GM18868 (cell line): ENCODE measurements around the gene CADPS.

Experiments
- ATAC-seq: cut with Tn5 transposase; IDR thresholded peaks from one replicate; pipeline ENCODE4 v1.9.1; 2021; ENCODE audit warnings: mild to moderate bottlenecking, moderate library complexity; ENCODE audit not compliant: unreplicated experiment

The CADPS gene

GRCh38 chr3:62874711-62875557, at the start of gene CADPS:
Gene CADPS, minus strand, starts transcription at chr3:62875416. Its CDS starts 387 bp downstream, at chr3:62875029.
- ATAC-seq, result no peak

GRCh38 chr3:62923066-62923465, 47.9 kb upstream of the CADPS start:
- ATAC-seq, result no peak

DNA sequence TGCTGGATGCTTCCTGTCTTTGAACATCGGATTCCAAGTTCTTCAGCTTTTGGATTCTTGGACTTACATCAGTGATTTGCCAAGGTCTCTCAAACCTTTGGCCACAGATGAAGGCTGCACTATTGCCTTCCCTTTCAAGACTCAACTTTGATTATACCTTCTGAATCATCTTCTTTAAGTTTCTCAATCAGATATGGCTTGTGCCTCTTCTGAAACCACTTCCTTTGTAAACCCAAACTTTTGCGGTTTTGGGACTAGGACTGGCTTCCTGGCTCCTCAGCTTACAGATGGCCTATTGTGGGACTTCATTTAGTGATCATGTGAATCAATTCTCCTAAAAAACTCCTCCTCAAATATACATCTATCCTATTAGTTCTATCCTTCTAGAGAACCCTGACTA, 47.1 kb upstream of the CADPS start:
- ATAC-seq, result no peak

DNA sequence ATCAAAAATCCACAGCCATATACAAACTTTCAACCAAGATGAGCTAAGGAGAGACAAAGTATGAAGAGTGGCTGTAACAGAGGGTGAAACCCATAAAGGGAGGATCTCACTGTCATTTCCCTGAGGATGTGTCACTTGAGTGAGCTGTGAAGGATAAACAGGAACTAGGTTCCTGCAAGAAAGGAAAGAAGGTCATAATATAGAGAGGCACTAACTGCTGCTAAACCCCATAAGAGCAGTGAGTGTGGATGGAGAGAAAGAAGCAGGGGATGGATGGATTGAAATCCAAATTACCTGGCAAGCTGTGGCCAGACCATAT, 45.2 kb upstream of the CADPS start:
- ATAC-seq, result no peak

GRCh38 chr3:62919784-62920465, 44.7 kb upstream of the CADPS start:
- no peak for ATAC-seq

GRCh38 chr3:62918777-62919176, 43.6 kb upstream of the CADPS start:
- ATAC-seq, result no peak

DNA sequence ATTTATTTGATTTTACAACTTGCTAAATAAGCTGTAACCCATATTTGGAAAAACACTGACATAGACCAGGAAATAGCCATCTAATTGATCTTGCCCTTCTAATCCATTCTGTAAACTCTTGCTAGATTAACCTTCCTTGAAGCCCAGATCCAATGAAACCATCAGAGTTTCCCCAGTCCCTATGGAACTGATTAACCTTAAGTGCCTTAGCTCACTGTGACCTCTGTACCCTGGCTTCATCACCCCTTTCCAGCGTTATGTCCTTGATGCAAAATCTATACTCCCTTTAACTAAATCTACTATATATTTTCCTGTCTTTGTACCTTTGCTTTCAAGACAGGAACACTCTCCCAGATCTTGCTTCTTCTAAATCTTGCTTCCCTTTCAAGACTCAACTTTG, 42.9 kb upstream of the CADPS start:
- ATAC-seq, result no peak

- ATAC-seq, result no peak
Measured at GRCh38 chr3:62911526-62911925, 36.3 kb upstream of the CADPS start.

DNA sequence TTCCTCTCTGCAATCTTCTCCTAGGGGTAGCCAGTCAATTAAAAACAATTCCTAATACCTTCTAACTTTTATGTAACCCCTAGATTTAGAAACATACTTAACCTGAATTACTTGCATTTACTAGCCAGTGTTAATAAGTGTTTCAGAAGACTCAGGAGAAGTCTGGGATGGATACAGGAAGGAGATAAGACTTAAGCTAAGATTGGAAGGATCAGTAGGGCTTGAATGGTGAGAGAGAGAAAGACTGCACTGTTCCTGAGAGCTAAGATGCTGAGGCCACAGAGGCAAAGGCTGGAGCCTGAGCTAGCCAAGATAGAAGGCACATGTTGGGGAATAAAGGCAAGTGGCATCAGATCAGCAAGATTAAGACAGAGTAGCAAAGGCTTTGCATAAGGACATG, 30.1 kb upstream of the CADPS start:
- no peak for ATAC-seq

GRCh38 chr3:62898530-62899496, 23.6 kb upstream of the CADPS start:
- no peak for ATAC-seq

GRCh38 chr3:62895901-62896300, 20.7 kb upstream of the CADPS start:
- ATAC-seq, result no peak

DNA sequence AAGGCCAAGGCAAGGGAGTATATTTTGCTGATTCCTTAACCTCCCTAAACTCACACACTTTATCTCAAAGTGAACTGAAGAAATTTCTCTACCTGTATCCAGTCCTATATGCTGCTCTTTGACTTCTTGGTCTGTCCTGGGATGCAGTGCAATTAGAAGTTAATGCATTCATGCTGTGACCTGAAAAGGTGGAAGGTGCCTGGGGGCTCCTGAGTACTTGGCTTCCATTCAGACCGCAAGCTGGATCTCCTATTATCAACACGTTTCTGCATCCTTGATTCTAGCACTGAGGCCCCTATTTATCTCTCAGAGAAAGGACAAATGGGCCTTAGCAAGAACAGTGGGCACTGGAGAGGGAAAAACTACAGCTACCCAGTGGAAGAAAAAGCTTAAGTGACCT, 17.7 kb upstream of the CADPS start:
- ATAC-seq, result no peak

DNA sequence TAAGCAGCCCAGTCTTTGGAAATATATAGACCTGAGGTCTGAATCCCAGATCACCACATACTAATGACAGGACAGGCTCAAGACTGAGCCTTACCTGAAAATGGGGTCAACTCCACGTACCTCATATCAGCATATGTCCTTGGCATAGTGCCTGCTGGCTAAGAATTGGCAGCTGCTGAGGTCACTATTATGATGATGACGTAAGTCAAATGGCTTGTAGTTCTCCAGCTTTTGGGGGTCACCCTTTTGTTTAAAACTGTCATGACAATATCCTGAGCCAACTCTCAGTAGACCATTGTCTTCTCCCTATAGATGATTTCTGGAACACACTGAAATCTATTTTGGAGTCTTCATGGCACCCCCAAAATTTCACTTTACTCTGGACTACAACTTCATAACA, 16.8 kb upstream of the CADPS start:
- no peak for ATAC-seq

GRCh38 chr3:62888778-62889177, 13.6 kb upstream of the CADPS start:
- ATAC-seq, result no peak

DNA sequence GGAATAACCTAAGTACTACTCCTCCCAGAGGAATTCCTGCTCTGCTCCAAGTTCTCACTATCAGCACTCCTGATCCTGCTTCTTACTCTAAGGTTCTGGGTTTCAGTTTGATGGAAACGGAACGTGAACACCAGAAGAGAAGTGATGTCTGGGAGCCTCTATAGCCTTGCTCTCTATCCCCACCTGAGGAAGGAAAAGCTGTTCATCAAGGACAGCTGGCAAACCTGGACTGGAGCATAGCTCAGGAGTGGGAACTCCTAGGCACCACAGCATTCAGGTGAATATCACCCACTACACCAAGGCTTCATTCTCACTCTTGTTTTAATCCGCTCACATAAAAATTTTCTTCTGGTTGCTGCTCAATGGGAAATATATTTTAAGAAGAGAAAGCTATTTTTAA, 13.0 kb upstream of the CADPS start:
- ATAC-seq, result no peak

DNA sequence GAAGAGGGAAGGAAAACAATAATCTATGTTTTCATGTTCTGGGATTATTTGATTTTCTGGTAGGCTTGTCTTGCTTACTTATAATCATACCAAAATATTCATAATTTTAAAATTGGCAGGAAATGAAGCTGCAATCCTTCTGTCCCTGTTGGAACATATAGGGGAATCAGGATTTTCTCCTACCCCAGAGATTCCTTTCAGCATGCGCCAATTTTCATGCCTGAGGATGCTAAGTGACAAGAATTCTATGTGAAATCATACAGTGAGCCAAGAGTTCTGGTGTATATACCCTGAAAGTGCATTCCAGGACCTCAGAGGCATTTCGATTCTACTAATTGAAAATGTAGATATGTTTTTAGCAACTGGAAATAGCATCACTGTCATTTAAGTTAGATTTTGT, 9.9 kb upstream of the CADPS start:
- ATAC-seq, result no peak

GRCh38 chr3:62884096-62884870, 9.1 kb upstream of the CADPS start:
- no peak for ATAC-seq

DNA sequence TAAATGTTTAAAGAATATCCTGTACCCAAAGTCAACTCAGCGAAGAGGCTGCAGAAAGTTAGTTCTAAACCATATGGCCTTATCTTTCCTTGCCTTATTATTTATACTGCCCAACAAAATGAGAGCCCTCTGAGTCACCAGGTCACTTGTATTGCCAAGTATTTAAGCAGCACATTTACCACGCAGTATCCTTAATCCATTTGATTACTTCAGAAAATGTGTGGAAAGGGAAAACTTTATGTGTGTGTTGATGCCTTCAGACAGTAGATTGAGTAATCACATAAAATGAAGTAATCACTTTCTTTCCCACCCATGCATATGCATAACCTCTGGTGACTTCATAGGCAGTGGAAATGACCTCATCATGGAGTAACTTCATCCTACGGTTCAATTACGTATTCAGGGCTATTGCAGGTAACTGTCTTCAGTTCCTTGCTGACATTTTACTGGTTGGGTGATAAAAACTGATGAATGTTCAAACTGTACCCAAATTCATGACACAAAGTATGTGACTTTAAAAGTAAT, 7.5 kb upstream of the CADPS start:
- ATAC-seq, result no peak

GRCh38 chr3:62876064-62876463, 848 bp upstream of the CADPS start:
- no peak for ATAC-seq

DNA sequence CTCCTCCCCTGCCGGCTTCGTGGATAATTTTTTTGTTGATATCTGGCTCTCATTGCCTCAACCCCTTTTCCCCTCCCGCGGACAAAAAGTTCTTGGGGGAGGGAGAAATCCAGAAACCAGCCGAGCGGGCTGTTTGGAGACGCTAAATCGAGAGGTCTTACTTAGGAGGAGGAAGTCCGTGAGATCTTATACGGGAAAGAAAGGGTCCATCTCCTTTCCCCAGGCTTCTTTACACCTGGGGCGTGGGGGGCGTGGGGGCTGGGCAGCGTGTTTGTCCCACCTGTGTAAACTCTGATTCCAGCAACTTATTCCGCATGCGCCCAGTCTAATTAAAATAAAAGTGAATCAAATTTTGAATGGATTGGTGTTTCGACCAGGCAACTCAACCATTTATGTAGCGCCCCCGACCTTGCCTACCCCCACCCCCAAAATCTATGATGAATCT, 364 bp upstream of the CADPS start:
- no peak for ATAC-seq
